GM12874 (cell line): ENCODE measurements around the gene NT5DC3.

ENCODE experiments used
- CTCF ChIP-seq: IDR thresholded peaks from 2 replicates; pipeline ENCODE4 v1.5.1; 2011; ENCODE audit warnings: low read depth, mild to moderate bottlenecking, control low read depth, low read length, moderate library complexity; ENCODE audit not compliant: insufficient read depth

The NT5DC3 gene

GRCh38 chr12:103880299-103881142, 39.5 kb upstream of the NT5DC3 start:
- TF ChIP-seq CTCF: no peak

- no peak for TF ChIP-seq CTCF
These were observed 38.8 kb upstream of the NT5DC3 start for GRCh38 chr12:103879878-103880277.

- TF ChIP-seq CTCF: no peak
These were observed 38.1 kb upstream of the NT5DC3 start for GRCh38 chr12:103879048-103879692.

GRCh38 chr12:103877934-103878510, 37.0 kb upstream of the NT5DC3 start:
- peak; percentile 68 for TF ChIP-seq CTCF

GRCh38 chr12:103877288-103877687, 36.3 kb upstream of the NT5DC3 start:
- no peak for TF ChIP-seq CTCF

GRCh38 chr12:103875666-103876065, 34.6 kb upstream of the NT5DC3 start:
- no peak for TF ChIP-seq CTCF

GRCh38 chr12:103868215-103868614, 27.2 kb upstream of the NT5DC3 start:
- TF ChIP-seq CTCF: no peak
